GM15510 (cell line): ENCODE results near the gene SYN1.

Experiments used
- POLR2A ChIP-seq: IDR thresholded peaks from 3 replicates; pipeline ENCODE4 v1.6.1; 2011; ENCODE audit warnings: borderline replicate concordance; ENCODE audit not compliant: insufficient read length; ENCODE audit errors: extremely low read depth

The SYN1 gene

GRCh38 chrX:47556045-47556623, 63.5 kb downstream of the SYN1 start:
- peak; percentile 59 for TF ChIP-seq POLR2A

GRCh38 chrX:47543496-47543895, 76.2 kb downstream of the SYN1 start:
- no peak for TF ChIP-seq POLR2A

GRCh38 chrX:47540754-47541538, 78.7 kb downstream of the SYN1 start:
- no peak for TF ChIP-seq POLR2A

GRCh38 chrX:47539860-47540259, 79.8 kb downstream of the SYN1 start:
- TF ChIP-seq POLR2A, result no peak

- TF ChIP-seq POLR2A, result no peak
These were observed 89.6 kb downstream of the SYN1 start for GRCh38 chrX:47530049-47530448.

- TF ChIP-seq POLR2A, result no peak
These were observed 90.1 kb downstream of the SYN1 start for GRCh38 chrX:47529548-47529947.

GRCh38 chrX:47523713-47524166, 95.9 kb downstream of the SYN1 start:
- no peak for TF ChIP-seq POLR2A

GRCh38 chrX:47523297-47523696, 96.4 kb downstream of the SYN1 start:
- TF ChIP-seq POLR2A, result no peak
